Measurements from ENCODE around the gene MAMDC2. TPM values are rescaled to one million over a fixed set of nuclear protein-coding genes. Genes with fewer than 3 reads are reported as not detected.
A peak's percentile ranks its signal among the peaks of the same experiment; 100 is the strongest.

Gene MAMDC2
- total RNA-seq, 1 experiment from 2014 or later: 2.7 TPM

- TF ChIP-seq CTCF (conservative IDR thresholded peaks at IDR 0.05) (no peak), EZH2 (IDR thresholded peaks at IDR 0.05; ENCODE audit: low read depth) (no peak)
- Histone ChIP-seq H3K27me3 (ENCODE audit: insufficient read depth, low read depth) (no peaks in the 10 kb centered on the region), H3K9me3 (ENCODE audit: insufficient read depth, low read depth) (peaks cover 3% of the 10 kb centered on the region; the same call in 1 of the 2 replicates), H3K27ac (no peak overlapping the region), H3F3A (ENCODE audit: insufficient read depth, low read depth) (no peaks in the 10 kb centered on the region; the same call in 1 of the 2 replicates), H2AFZ (no peak overlapping the region), H3K4me1 (replicated peaks; ENCODE audit: insufficient read depth) (peaks cover 25% of the 10 kb centered on the region), H3K4me3 (no peak overlapping the region), H4K20me1 (ENCODE audit: insufficient read depth) (no peaks in the 10 kb centered on the region), H3K9me2 (ENCODE audit: insufficient read depth) (no peaks in the 10 kb centered on the region), H3K36me3 (ENCODE audit: low read depth) (no peaks in the 10 kb centered on the region), H3K4me2 (no peak overlapping the region), H3K79me2 (ENCODE audit: low read depth) (no peaks in the 10 kb centered on the region)
- ChIA-PET POLR2A (ENCODE audit: unreplicated experiment) (no interaction called here), CTCF (no interaction called here)
- intact Hi-C loops (cut with micrococcal nuclease; ENCODE audit: unreplicated experiment): loop anchor here (2.0 to 10.0 kb wide), 4 partner anchors 55 to 945 kb away; partner anchors contain the start of genes APBA1 and TJP2
- no TSS peak for BruUV-seq (replicated peaks)
- DNase-seq: no peak
These were observed 76.1 kb downstream of the MAMDC2 start for GRCh38 chr9:70119786-70120185.

GRCh38 chr9:70120834-70121510 is 77.3 kb downstream of the MAMDC2 start:
- Histone ChIP-seq H3K4me2 (0 out of 2 replicates have a peak overlapping the region, but pooled peaks have one; percentile 12), H3K79me2 (ENCODE audit: low read depth) (no peaks in the 10 kb centered on the region), H3K9me2 (ENCODE audit: insufficient read depth) (no peaks in the 10 kb centered on the region), H3K9me3 (ENCODE audit: insufficient read depth, low read depth) (peaks cover 3% of the 10 kb centered on the region; the same call in 1 of the 2 replicates), H4K20me1 (ENCODE audit: insufficient read depth) (no peaks in the 10 kb centered on the region), H2AFZ (no peak overlapping the region), H3K36me3 (ENCODE audit: low read depth) (no peaks in the 10 kb centered on the region), H3K4me1 (replicated peaks; ENCODE audit: insufficient read depth) (peaks cover 25% of the 10 kb centered on the region), H3K27ac (no peak overlapping the region), H3K4me3 (no peak overlapping the region), H3K27me3 (ENCODE audit: insufficient read depth, low read depth) (no peaks in the 10 kb centered on the region), H3F3A (ENCODE audit: insufficient read depth, low read depth) (no peaks in the 10 kb centered on the region; the same call in 1 of the 2 replicates)
- no peak for TF ChIP-seq EZH2 (IDR thresholded peaks at IDR 0.05; ENCODE audit: low read depth)
- no peak for TF ChIP-seq CTCF (conservative IDR thresholded peaks at IDR 0.05)
- peak; percentile 50 to 70 for DNase-seq
- POLR2A ChIA-PET (ENCODE audit: unreplicated experiment): no interaction called here
- no TSS peak for BruUV-seq (replicated peaks)
- CTCF ChIA-PET: interaction anchor here (0.8 kb wide), 1 partner anchor 9 kb away, joined by 5 read pairs; no protein-coding TSS in a partner anchor
- intact Hi-C loops (cut with micrococcal nuclease; ENCODE audit: unreplicated experiment): loop anchor here (10.0 kb wide), 1 partner anchor 54 kb away; no protein-coding TSS in a partner anchor

DNA sequence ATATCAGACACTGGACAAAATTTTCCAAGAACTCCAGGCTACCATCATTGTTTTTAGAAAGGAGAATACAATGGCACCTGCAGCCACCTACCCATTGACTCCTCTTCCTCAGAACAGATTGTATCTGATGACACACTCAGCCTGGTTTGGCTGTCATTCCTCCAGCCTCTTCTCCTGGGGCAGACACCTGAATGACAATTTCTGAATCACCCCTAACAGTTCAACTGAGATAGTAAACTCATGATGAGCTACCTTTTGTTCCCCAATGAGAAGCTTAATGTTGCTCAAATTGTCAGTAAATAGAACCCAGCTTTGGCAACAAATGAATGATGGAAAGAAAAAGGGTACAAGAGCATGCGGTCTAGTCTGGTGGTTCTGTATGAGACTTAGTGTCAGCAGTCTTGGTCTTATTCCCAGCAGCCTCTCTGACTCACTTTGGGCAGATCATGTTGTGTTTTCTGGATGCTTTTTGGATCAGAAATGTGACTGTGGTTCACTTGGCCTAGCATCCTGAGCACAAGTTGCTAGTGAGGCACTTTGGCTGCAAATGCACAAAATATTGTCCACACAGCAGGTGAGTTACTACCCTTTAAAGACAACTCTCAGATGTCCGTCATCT is 78.3 kb downstream of the MAMDC2 start:
- Histone ChIP-seq H3F3A (ENCODE audit: insufficient read depth, low read depth) (no peaks in the 10 kb centered on the region; the same call in 1 of the 2 replicates), H3K27me3 (ENCODE audit: insufficient read depth, low read depth) (no peaks in the 10 kb centered on the region), H3K4me1 (replicated peaks; ENCODE audit: insufficient read depth) (peaks cover 25% of the 10 kb centered on the region), H3K9me2 (ENCODE audit: insufficient read depth) (no peaks in the 10 kb centered on the region), H3K4me3 (no peak overlapping the region), H3K27ac (no peak overlapping the region), H4K20me1 (ENCODE audit: insufficient read depth) (no peaks in the 10 kb centered on the region), H3K9me3 (ENCODE audit: insufficient read depth, low read depth) (no peaks in the 10 kb centered on the region), H3K4me2 (no peak overlapping the region), H2AFZ (no peak overlapping the region), H3K79me2 (ENCODE audit: low read depth) (no peaks in the 10 kb centered on the region), H3K36me3 (ENCODE audit: low read depth) (no peaks in the 10 kb centered on the region)
- intact Hi-C loops (cut with micrococcal nuclease; ENCODE audit: unreplicated experiment): loop anchor here (10.0 kb wide), 1 partner anchor 53 kb away; no protein-coding TSS in a partner anchor
- no TSS peak for BruUV-seq (replicated peaks)
- TF ChIP-seq CTCF (conservative IDR thresholded peaks at IDR 0.05) (no peak), EZH2 (IDR thresholded peaks at IDR 0.05; ENCODE audit: low read depth) (no peak)
- CTCF ChIA-PET: no interaction called here
- no peak for DNase-seq
- POLR2A ChIA-PET (ENCODE audit: unreplicated experiment): no interaction called here

Measured in PC-9 (cell line).